Stomach (tissue), 4 donors: ENCODE measurements around the gene SF3B3.

Experiments
- CTCF ChIP-seq, 7 experiments: fragments of 450-650 bp in 4 of 7; fragments of 200-600 bp in 3 of 7; sonication (generic) in 3 of 7; IDR thresholded peaks; one replicate each; pipeline ENCODE4 v1.5.1; 2016 to 2019; ENCODE audit warnings: antibody characterized with exemption in 7 of 7, control low read depth in 2 of 7, mild to moderate bottlenecking in 1 of 7
- POLR2A ChIP-seq, 4 donors: fragments of 450-650 bp; IDR thresholded peaks; one replicate each; pipeline ENCODE4 v1.6.1; 2016; ENCODE audit warnings: antibody characterized with exemption in 4 of 4, control low read depth in 2 of 4, mild to moderate bottlenecking in 1 of 4, moderate library complexity in 1 of 4
- POLR2AphosphoS5 ChIP-seq, 3 donors: sonication (generic); formaldehyde crosslinking; IDR thresholded peaks; one replicate each; pipeline ENCODE4 v1.6.1; 2016; ENCODE audit warnings: antibody characterized with exemption in 3 of 3

- TF ChIP-seq CTCF (IDR thresholded peaks at IDR 0.05): no peak
- TF ChIP-seq POLR2A (IDR thresholded peaks at IDR 0.05): no peak
- TF ChIP-seq POLR2AphosphoS5 (IDR thresholded peaks at IDR 0.05): no peak
These were observed 13.4 kb upstream of the SF3B3 start for GRCh38 chr16:70510216-70510615.
